ENCODE data around the gene SLC30A3. TPM values are rescaled to one million over a fixed set of nuclear protein-coding genes. Genes with fewer than 3 reads are reported as not detected.

Gene SLC30A3
- total and polyA plus RNA-seq, 2 of the 13 experiments (the other 11 are each of a cell fraction or from before 2014, with no cell fraction given), result 0.38 to 0.79 TPM

GRCh38 chr2:27278010-27278409 lies 15.2 kb upstream of the SLC30A3 start:
- ChIA-PET POLR2A (no interaction called here), CTCF (ENCODE audit: low intra/inter-chr PET ratio, low total read pairs) (interaction anchor here (3.5 kb wide), 1 partner anchor 28 kb away, joined by 22 read pairs; no protein-coding TSS in a partner anchor)
- no peak overlapping the region for H2AFZ ChIP-seq (ENCODE audit: low read length)
- intact Hi-C loops (cut with micrococcal nuclease; ENCODE audit: unreplicated experiment) (no loop called here), in situ Hi-C loops (cut with HindIII; ENCODE audit: extremely low pct_ligation_motif_present, low pct_unique_long_range_greater_than_20kb) (no loop called here)
- H3K36me3 ChIP-seq (replicated peaks in 1 of 2; ENCODE audit: control insufficient read depth in 1 of 2, insufficient read depth in 2 of 2, low read length in 2 of 2), result no peaks in the 10 kb centered on the region
- no peaks in the 10 kb centered on the region for H3K9me3 ChIP-seq (ENCODE audit: low read length)
- BruUV-seq (replicated peaks), result no TSS peak
- FAIRE-seq (no peak), DNase-seq (ENCODE audit: low spot score) (no peak), ATAC-seq (no peak)
- 43% methylated on average over 1 of the region's 1 CpG for WGBS (ENCODE audit: low lambda C conversion rate)
- no peaks in the 10 kb centered on the region for H3K79me2 ChIP-seq (ENCODE audit: insufficient read depth, low read length)
- no peak overlapping the region for H3K4me3 ChIP-seq (replicated peaks in 1 of 3; ENCODE audit: insufficient read depth in 1 of 3, low read depth in 2 of 3, low read length in 3 of 3)
- H3K27me3 ChIP-seq (ENCODE audit: control insufficient read depth in 1 of 2, insufficient read depth in 2 of 2, low read length in 2 of 2), result peaks cover 5 to 43% of the 10 kb centered on the region in 2 experiments; a peak in 4 of 5 replicates
- H3K4me1 ChIP-seq (ENCODE audit: insufficient read depth, low read length), result peaks cover 23% of the 10 kb centered on the region
- TF ChIP-seq ZNF224 (CRISPR knock-in tag; IDR thresholded peaks at IDR 0.05), result no peak
- H3K27ac ChIP-seq (ENCODE audit: extremely low read length, insufficient read depth, low read length), result no peak overlapping the region
- H3K4me2 ChIP-seq (ENCODE audit: low read depth, low read length), result no peak overlapping the region
- no peak overlapping the region for H3K9ac ChIP-seq (ENCODE audit: insufficient read depth, low read depth, low read length)
- H4K20me1 ChIP-seq (ENCODE audit: insufficient read depth, low read length), result no peaks in the 10 kb centered on the region

GRCh38 chr2:27275211-27276150 lies 12.6 kb upstream of the SLC30A3 start, which contains the start of gene DNAJC5G:
DNAJC5G (plus strand) TSS chr2:27275433; CDS start chr2:27276729, 1,296 bp downstream.
- POLR2A ChIA-PET, result no interaction called here
- Histone ChIP-seq H3K27ac (ENCODE audit: extremely low read length, insufficient read depth, low read length) (no peak within 1 kb of the TSS), H3K79me2 (ENCODE audit: insufficient read depth, low read length) (no peaks in the 10 kb centered on the region), H3K36me3 (replicated peaks in 1 of 2; ENCODE audit: control insufficient read depth in 1 of 2, insufficient read depth in 2 of 2, low read length in 2 of 2) (no peaks in the 10 kb centered on the region), H4K20me1 (ENCODE audit: insufficient read depth, low read length) (no peaks in the 10 kb centered on the region), H3K4me3 (replicated peaks in 1 of 3; ENCODE audit: insufficient read depth in 1 of 3, low read depth in 2 of 3, low read length in 3 of 3) (no peak within 1 kb of the TSS), H3K9me3 (ENCODE audit: low read length) (no peaks in the 10 kb centered on the region), H2AFZ (ENCODE audit: low read length) (no peak within 1 kb of the TSS), H3K4me1 (ENCODE audit: insufficient read depth, low read length) (peaks cover 19% of the 10 kb centered on the region; the same call in 1 of the 2 replicates), H3K9ac (ENCODE audit: insufficient read depth, low read depth, low read length) (no peak within 1 kb of the TSS), H3K4me2 (ENCODE audit: low read depth, low read length) (no peak within 1 kb of the TSS), H3K27me3 (ENCODE audit: control insufficient read depth in 1 of 2, insufficient read depth in 2 of 2, low read length in 2 of 2) (peaks cover 5 to 54% of the 10 kb centered on the region in 2 experiments; a peak in 4 of 5 replicates)
- 59% methylated on average over 39 of the region's 39 CpGs for WGBS (ENCODE audit: low lambda C conversion rate)
- FAIRE-seq (no peak), DNase-seq (ENCODE audit: low spot score) (no peak), ATAC-seq (no peak)
- BruUV-seq (replicated peaks), result no TSS peak
- CTCF ChIA-PET (ENCODE audit: low intra/inter-chr PET ratio, low total read pairs), result no interaction called here
- no peak for TF ChIP-seq KDM1A (CRISPR knock-in tag; IDR thresholded peaks at IDR 0.05)
- peak; percentile 27; the same call in 1 of the 2 replicates for TF ChIP-seq ZNF768 (CRISPR knock-in tag; IDR thresholded peaks at IDR 0.05)
- in situ Hi-C loops (cut with HindIII; ENCODE audit: extremely low pct_ligation_motif_present, low pct_unique_long_range_greater_than_20kb), result no loop called here
- intact Hi-C loops (cut with micrococcal nuclease; ENCODE audit: unreplicated experiment), result no loop called here
